ENCODE measurements around the gene ZNF236. TPM values are rescaled to one million over a fixed set of nuclear protein-coding genes. Genes with fewer than 3 reads are reported as not detected.

ZNF236 gene
- total RNA-seq, 2 experiments from 2014 or later, result 6.6 to 16.1 TPM

- no peaks in the 10 kb centered on the region for H3K36me3 ChIP-seq (ENCODE audit: insufficient read depth, low read length)
- H3K9me2 ChIP-seq (ENCODE audit: insufficient read depth, low read length), result no peaks in the 10 kb centered on the region
- H4K20me1 ChIP-seq (ENCODE audit: insufficient read depth, low read length), result no peaks in the 10 kb centered on the region
- DNase-seq (ENCODE audit: low spot score), result no peak
- BruUV-seq (replicated peaks), result no TSS peak
- H3K9me3 ChIP-seq (ENCODE audit: low read length), result no peaks in the 10 kb centered on the region
- ChIA-PET POLR2A (interaction anchor here (0.6 kb wide), 1 partner anchor 159 kb away, joined by 3 read pairs; no protein-coding TSS in a partner anchor), CTCF (ENCODE audit: unreplicated experiment) (no interaction called here)
- no peak overlapping the region for H3K4me2 ChIP-seq (ENCODE audit: low read length)
- no peaks in the 10 kb centered on the region for H3K79me2 ChIP-seq (ENCODE audit: insufficient read depth, low read depth, low read length)
- H3K27ac ChIP-seq (ENCODE audit: low read depth, low read length, poor library complexity, severe bottlenecking), result no peak overlapping the region
- H3K4me1 ChIP-seq (ENCODE audit: insufficient read depth, low read length, poor library complexity, severe bottlenecking), result peaks cover 33% of the 10 kb centered on the region
- H3K4me3 ChIP-seq (ENCODE audit: low read depth, low read length, poor library complexity, severe bottlenecking), result no peak overlapping the region
- H2AFZ ChIP-seq (ENCODE audit: low read length), result no peak overlapping the region
- TF ChIP-seq CTCF (conservative IDR thresholded peaks at IDR 0.05; ENCODE audit: low read length) (no peak), EZH2phosphoT487 (IDR thresholded peaks at IDR 0.05; ENCODE audit: borderline replicate concordance, low read depth, low read length) (no peak)
- intact Hi-C loops (cut with micrococcal nuclease; ENCODE audit: unreplicated experiment), result no loop called here
These were observed 163.5 kb downstream of the ZNF236 start for GRCh38 chr18:76985951-76986236.

- no peaks in the 10 kb centered on the region for H3K36me3 ChIP-seq (ENCODE audit: insufficient read depth, low read length)
- H3K4me1 ChIP-seq (ENCODE audit: insufficient read depth, low read length, poor library complexity, severe bottlenecking), result peaks cover 31% of the 10 kb centered on the region
- POLR2A ChIA-PET, result interaction anchor here (0.6 kb wide), 1 partner anchor 160 kb away, joined by 3 read pairs; no protein-coding TSS in a partner anchor
- CTCF ChIA-PET (ENCODE audit: unreplicated experiment), result no interaction called here
- no peak overlapping the region for H3K4me2 ChIP-seq (ENCODE audit: low read length)
- H3K79me2 ChIP-seq (ENCODE audit: insufficient read depth, low read depth, low read length), result no peaks in the 10 kb centered on the region
- DNase-seq (ENCODE audit: low spot score), result no peak
- H2AFZ ChIP-seq (ENCODE audit: low read length), result no peak overlapping the region
- H3K4me3 ChIP-seq (ENCODE audit: low read depth, low read length, poor library complexity, severe bottlenecking), result no peak overlapping the region
- BruUV-seq (replicated peaks), result no TSS peak
- H3K9me3 ChIP-seq (ENCODE audit: low read length), result no peaks in the 10 kb centered on the region
- TF ChIP-seq CTCF (conservative IDR thresholded peaks at IDR 0.05; ENCODE audit: low read length), result no peak
- no peak for TF ChIP-seq EZH2phosphoT487 (IDR thresholded peaks at IDR 0.05; ENCODE audit: borderline replicate concordance, low read depth, low read length)
- H3K27ac ChIP-seq (ENCODE audit: low read depth, low read length, poor library complexity, severe bottlenecking), result no peak overlapping the region
- no peaks in the 10 kb centered on the region for H4K20me1 ChIP-seq (ENCODE audit: insufficient read depth, low read length)
- intact Hi-C loops (cut with micrococcal nuclease; ENCODE audit: unreplicated experiment), result no loop called here
- no peaks in the 10 kb centered on the region for H3K9me2 ChIP-seq (ENCODE audit: insufficient read depth, low read length)
These were observed 164.0 kb downstream of the ZNF236 start for GRCh38 chr18:76986406-76986805.

GRCh38 chr18:76988031-76988826 lies 165.9 kb downstream of the ZNF236 start:
- Histone ChIP-seq H3K27ac (ENCODE audit: low read depth, low read length, poor library complexity, severe bottlenecking) (no peak overlapping the region), H3K4me2 (ENCODE audit: low read length) (no peak overlapping the region), H3K9me2 (ENCODE audit: insufficient read depth, low read length) (no peaks in the 10 kb centered on the region), H3K4me3 (ENCODE audit: low read depth, low read length, poor library complexity, severe bottlenecking) (no peak overlapping the region), H3K9me3 (ENCODE audit: low read length) (no peaks in the 10 kb centered on the region), H4K20me1 (ENCODE audit: insufficient read depth, low read length) (no peaks in the 10 kb centered on the region), H3K4me1 (ENCODE audit: insufficient read depth, low read length, poor library complexity, severe bottlenecking) (peaks cover 12% of the 10 kb centered on the region), H2AFZ (ENCODE audit: low read length) (no peak overlapping the region), H3K36me3 (ENCODE audit: insufficient read depth, low read length) (no peaks in the 10 kb centered on the region), H3K79me2 (ENCODE audit: insufficient read depth, low read depth, low read length) (no peaks in the 10 kb centered on the region)
- TF ChIP-seq EZH2phosphoT487 (IDR thresholded peaks at IDR 0.05; ENCODE audit: borderline replicate concordance, low read depth, low read length) (no peak), CTCF (conservative IDR thresholded peaks at IDR 0.05; ENCODE audit: low read length) (no peak)
- intact Hi-C loops (cut with micrococcal nuclease; ENCODE audit: unreplicated experiment), result no loop called here
- BruUV-seq (replicated peaks), result no TSS peak
- no peak for DNase-seq (ENCODE audit: low spot score)
- ChIA-PET POLR2A (no interaction called here), CTCF (ENCODE audit: unreplicated experiment) (no interaction called here)
